Suprapubic skin (tissue), 3 donors: Measurements from ENCODE around the gene CYP8B1.

Experiments
- POLR2A ChIP-seq, 2 donors: fragments of 450-650 bp; IDR thresholded peaks; one replicate each; pipeline ENCODE4 v1.6.1; 2017; ENCODE audit warnings: antibody characterized with exemption in 2 of 2, mild to moderate bottlenecking in 2 of 2, moderate library complexity in 2 of 2
- TF ChIP-seq, protein P1 (sequence below), 2 donors: fragments of 200-600 bp in 1 of 2; fragments of 450-650 bp in 1 of 2; sonication (generic) in 1 of 2; IDR thresholded peaks; one replicate each; pipeline ENCODE4 v1.5.1; 2016 to 2019; ENCODE audit warnings: antibody characterized with exemption in 2 of 2, mild to moderate bottlenecking in 1 of 2, moderate library complexity in 1 of 2

DNA sequence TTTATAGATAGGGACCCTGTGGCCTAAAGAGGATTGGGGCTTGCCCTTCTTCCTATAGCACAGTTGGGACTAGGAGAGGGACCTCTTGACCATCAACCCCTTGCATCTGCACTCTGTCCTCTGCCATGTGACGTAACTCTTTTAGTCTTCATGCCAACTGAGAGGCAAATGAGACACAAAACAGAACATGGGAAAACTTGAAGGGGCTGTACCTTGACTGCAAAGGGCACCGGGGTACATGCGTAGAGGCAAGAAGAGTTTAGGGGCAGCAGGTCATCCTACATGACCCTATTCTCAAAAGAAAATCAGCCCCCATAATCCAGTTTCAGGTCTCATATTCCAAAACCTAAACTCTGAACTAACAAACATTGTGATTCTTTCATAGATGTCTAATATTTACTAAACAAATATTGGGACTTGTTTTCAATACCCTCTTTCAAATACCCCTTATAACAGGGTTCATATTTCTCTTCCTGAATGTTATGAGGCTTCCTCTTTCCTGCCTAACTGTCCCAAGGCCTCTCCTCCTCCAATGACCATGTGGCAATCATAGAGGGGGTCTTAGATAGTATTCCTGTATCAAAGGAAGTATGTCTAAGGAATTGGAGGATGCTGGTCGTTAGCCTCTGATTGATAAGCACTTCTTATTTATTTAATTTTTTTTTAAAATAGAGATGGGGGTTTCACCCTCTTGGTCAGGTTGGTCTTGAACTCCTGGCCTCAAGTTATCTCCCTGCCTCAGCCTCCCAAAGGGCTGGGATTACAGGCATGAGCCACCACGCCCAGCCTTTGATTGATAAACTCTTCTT, 45.8 kb downstream of the CYP8B1 start:
- TF ChIP-seq, protein P1, sequence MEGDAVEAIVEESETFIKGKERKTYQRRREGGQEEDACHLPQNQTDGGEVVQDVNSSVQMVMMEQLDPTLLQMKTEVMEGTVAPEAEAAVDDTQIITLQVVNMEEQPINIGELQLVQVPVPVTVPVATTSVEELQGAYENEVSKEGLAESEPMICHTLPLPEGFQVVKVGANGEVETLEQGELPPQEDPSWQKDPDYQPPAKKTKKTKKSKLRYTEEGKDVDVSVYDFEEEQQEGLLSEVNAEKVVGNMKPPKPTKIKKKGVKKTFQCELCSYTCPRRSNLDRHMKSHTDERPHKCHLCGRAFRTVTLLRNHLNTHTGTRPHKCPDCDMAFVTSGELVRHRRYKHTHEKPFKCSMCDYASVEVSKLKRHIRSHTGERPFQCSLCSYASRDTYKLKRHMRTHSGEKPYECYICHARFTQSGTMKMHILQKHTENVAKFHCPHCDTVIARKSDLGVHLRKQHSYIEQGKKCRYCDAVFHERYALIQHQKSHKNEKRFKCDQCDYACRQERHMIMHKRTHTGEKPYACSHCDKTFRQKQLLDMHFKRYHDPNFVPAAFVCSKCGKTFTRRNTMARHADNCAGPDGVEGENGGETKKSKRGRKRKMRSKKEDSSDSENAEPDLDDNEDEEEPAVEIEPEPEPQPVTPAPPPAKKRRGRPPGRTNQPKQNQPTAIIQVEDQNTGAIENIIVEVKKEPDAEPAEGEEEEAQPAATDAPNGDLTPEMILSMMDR (IDR thresholded peaks at IDR 0.05), result no peak
- TF ChIP-seq POLR2A (IDR thresholded peaks at IDR 0.05), result no peak
